Chondrocyte (in vitro differentiated cells): ENCODE results near the gene TMEM45A. TPM values are rescaled to one million over a fixed set of nuclear protein-coding genes. Genes with fewer than 3 reads are reported as not detected.
"Not testable (repeated sequence)": the region's sequence is repeated elsewhere in the genome, so short reads cannot be mapped to it uniquely, and the experiment has no call there.

Source experiments
- DNase-seq: peaks from one replicate; pipeline ENCODE4 v3.0.0; 2021; ENCODE audit warnings: mixed read lengths, low spot score
- H3K27ac Mint-ChIP-seq: one replicate; pipeline ENCODE4 v1.8.0; 2021; ENCODE audit warnings: mild to moderate bottlenecking, moderate library complexity, mixed read lengths; ENCODE audit not compliant: unreplicated experiment
- H3K27me3 Mint-ChIP-seq: 2 replicates; pipeline ENCODE4 v1.8.0; 2021; ENCODE audit warnings: low read depth, mixed read lengths
- H3K36me3 Mint-ChIP-seq: 2 replicates; pipeline ENCODE4 v1.8.0; 2021; ENCODE audit warnings: low read depth, mixed read lengths
- H3K4me1 Mint-ChIP-seq: 2 replicates; pipeline ENCODE4 v1.8.0; 2021; ENCODE audit warnings: low read depth, mild to moderate bottlenecking, mixed read lengths
- H3K4me3 Mint-ChIP-seq: one replicate; pipeline ENCODE4 v1.8.0; 2021; ENCODE audit warnings: mild to moderate bottlenecking, moderate library complexity, mixed read lengths; ENCODE audit not compliant: unreplicated experiment
- H3K9me3 Mint-ChIP-seq: 2 replicates; pipeline ENCODE4 v1.8.0; 2021; ENCODE audit warnings: low read depth, mixed read lengths
- total RNA-seq: library from RNA; stranded (reverse); gene quantifications from 3 replicates; pipeline ENCODE4 v1.2.1, GENCODE V29; 2021
- TF ChIP-seq, protein P1 (sequence below): fragments of 200-600 bp; sonication (generic); IDR thresholded peaks from 2 replicates; pipeline ENCODE4 v1.5.0; 2021; ENCODE audit warnings: antibody characterized with exemption, mild to moderate bottlenecking, moderate library complexity

Gene TMEM45A
- total RNA-seq, 1 donor from 2014 or later: 69.1 TPM

DNA sequence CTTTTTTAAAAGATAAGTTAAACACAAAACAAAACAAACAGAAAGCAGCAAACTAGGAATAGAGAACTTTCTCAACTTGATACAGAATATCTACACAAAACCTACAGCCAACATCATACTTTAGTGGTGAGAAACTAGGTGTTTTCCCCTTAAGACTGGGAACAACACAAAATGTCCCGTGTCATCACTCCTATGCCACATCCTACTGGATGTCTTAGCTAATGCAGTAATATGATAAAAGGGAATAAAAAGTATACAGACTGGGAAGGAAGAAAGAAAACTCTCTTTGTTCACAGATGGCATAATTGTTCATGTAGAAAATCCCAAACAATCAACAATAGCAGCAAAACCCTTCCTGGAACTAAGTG, 45.9 kb downstream of the TMEM45A start:
- peaks cover 10% of the 10 kb centered on the region for H3K36me3 Mint-ChIP-seq
- TF ChIP-seq, protein P1, sequence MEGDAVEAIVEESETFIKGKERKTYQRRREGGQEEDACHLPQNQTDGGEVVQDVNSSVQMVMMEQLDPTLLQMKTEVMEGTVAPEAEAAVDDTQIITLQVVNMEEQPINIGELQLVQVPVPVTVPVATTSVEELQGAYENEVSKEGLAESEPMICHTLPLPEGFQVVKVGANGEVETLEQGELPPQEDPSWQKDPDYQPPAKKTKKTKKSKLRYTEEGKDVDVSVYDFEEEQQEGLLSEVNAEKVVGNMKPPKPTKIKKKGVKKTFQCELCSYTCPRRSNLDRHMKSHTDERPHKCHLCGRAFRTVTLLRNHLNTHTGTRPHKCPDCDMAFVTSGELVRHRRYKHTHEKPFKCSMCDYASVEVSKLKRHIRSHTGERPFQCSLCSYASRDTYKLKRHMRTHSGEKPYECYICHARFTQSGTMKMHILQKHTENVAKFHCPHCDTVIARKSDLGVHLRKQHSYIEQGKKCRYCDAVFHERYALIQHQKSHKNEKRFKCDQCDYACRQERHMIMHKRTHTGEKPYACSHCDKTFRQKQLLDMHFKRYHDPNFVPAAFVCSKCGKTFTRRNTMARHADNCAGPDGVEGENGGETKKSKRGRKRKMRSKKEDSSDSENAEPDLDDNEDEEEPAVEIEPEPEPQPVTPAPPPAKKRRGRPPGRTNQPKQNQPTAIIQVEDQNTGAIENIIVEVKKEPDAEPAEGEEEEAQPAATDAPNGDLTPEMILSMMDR: no peak
- no peak for DNase-seq
- no peaks in the 10 kb centered on the region for H3K27me3 Mint-ChIP-seq
- no peak overlapping the region for H3K4me3 Mint-ChIP-seq
- H3K9me3 Mint-ChIP-seq: peaks cover 22% of the 10 kb centered on the region
- H3K27ac Mint-ChIP-seq: no peak overlapping the region
- H3K4me1 Mint-ChIP-seq: peaks cover 2% of the 10 kb centered on the region

DNA sequence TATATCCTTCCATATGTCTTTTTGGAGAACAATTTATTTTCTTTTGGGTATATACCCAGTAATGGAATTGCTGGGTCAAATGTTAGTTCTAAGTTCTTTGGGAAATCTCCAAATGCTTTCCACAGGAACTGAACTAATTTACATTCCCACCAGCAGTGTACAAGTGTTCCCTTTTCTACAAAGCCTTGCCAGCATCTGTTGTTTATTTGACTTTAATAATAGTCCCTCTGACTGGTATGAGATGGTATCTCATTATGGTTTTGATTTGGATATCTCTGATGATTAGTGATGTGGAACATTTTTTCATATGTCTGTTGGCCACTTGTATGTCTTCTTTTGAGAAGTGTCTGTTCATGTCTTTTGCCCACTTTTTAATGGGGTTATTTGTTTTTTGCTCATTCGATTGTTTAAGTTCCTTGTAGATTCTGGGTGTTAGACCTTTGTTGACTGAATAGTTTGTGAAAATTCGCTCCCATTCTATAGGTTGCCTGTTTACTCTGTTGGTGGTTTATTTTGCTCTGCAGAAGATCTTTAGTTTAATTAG, 48.4 kb downstream of the TMEM45A start:
- H3K4me3 Mint-ChIP-seq: no peak overlapping the region
- H3K9me3 Mint-ChIP-seq: peaks cover 24% of the 10 kb centered on the region
- H3K27me3 Mint-ChIP-seq: no peaks in the 10 kb centered on the region
- no peak overlapping the region for H3K27ac Mint-ChIP-seq
- no peak for DNase-seq
- H3K36me3 Mint-ChIP-seq: peaks cover 11% of the 10 kb centered on the region
- H3K4me1 Mint-ChIP-seq: peaks cover 2% of the 10 kb centered on the region
- TF ChIP-seq, protein P1: no peak

DNA sequence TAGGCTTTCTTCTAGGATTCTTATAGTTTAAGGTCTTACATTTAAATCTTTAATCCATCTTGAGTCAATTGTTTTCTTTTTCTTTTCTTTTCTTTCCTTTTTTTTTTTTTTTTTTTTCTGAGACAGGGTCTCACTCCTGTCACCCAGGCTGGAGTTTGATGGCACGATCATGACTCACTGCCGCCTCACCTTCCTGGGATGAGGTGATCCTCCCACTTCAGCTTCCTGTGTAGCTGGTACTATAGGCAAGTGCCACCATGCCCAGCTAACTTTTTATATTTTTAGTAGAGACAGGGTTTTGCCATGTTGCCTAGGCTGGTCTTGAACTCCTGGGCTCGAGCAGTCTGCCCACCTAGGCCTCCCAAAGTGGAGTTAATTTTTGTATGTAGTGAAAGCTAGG, 49.0 kb downstream of the TMEM45A start:
- H3K27ac Mint-ChIP-seq, H3K27me3 Mint-ChIP-seq, H3K4me3 Mint-ChIP-seq, DNase-seq, H3K4me1 Mint-ChIP-seq: not testable (repeated sequence)
- H3K9me3 Mint-ChIP-seq: peaks cover 27% of the 10 kb centered on the region
- H3K36me3 Mint-ChIP-seq: peaks cover 11% of the 10 kb centered on the region

DNA sequence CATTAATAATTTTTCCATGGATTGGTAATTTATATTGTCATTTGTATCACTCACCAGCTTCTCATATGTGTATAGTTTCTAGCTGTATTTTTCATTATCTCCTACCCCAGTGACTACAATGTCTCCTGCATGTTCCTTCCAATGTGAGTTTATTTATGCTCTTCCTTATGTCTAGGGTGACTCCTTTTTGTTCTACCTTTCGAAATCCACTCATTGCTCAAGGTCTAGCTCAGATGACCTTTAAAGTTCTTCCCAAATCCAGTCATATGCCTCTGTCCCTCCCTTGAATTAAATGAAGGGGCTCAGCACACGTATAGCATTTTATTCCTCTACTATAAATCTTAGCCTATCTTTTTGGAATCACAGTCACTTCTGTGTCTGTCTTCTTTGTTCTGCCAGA, 53.0 kb downstream of the TMEM45A start:
- Mint-ChIP-seq H3K4me3 (no peak overlapping the region), H3K27ac (no peak overlapping the region), H3K36me3 (peaks cover 12% of the 10 kb centered on the region), H3K4me1 (peaks cover 2% of the 10 kb centered on the region), H3K9me3 (peaks cover 18% of the 10 kb centered on the region), H3K27me3 (no peaks in the 10 kb centered on the region)
- no peak for DNase-seq
- TF ChIP-seq, protein P1: no peak

DNA sequence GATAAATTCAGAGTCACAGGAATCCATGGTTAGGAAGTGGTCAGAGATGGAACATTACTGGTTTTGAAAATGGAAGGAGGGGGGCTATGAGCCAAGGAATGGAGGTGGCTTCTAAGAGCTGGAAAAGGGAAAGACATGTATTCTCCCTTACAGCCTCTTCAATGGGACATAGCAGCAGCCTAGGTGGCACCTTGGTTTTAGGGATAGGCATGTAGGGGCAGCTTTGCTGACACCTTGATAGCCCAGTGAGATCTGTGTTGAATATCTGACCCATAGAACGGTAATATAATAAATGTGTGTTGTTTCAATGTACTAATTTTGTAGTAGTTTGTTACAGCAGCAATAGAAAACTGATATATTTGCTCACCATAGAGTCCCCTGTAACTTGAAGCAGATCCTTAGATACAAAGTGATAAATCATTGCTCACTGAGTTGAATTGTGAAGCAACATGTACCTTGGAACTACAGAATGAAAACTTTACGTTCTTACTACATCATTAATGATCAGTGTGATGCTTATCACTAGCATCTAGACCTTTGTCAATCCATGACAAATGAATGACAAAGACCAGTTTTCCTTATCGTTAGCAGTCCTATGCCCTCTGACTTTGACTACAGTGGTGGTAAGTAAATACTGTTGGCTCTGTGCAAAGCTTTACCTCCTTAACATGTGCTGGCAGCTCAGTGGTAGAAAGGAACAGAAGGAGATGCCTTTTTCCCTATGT, 53.8 kb downstream of the TMEM45A start:
- H3K4me3 Mint-ChIP-seq: no peak overlapping the region
- peaks cover 4% of the 10 kb centered on the region for H3K4me1 Mint-ChIP-seq
- no peaks in the 10 kb centered on the region for H3K27me3 Mint-ChIP-seq
- peaks cover 13% of the 10 kb centered on the region for H3K9me3 Mint-ChIP-seq
- no peak overlapping the region for H3K27ac Mint-ChIP-seq
- no peak for DNase-seq
- TF ChIP-seq, protein P1: no peak
- H3K36me3 Mint-ChIP-seq: peaks cover 11% of the 10 kb centered on the region

DNA sequence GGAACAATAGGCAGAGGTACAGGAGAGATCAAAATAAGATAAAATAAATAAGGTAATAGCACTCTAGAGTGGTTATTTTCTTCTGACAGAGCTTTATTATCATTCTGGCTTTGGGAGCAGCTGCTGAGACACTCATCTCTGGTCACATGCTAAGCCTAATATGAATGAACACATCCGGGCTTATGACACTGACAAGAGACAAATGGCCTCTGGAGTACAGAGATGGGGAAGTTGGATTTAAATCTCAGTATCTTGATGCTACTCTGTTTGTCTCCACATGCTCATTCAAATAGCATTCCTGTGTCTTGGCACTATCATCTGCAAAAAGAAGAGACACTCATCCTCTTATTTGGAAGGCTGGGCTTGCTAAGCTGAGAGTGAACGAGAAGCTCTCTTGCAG, 55.6 kb downstream of the TMEM45A start:
- H3K27ac Mint-ChIP-seq: no peak overlapping the region
- H3K9me3 Mint-ChIP-seq: peaks cover 5% of the 10 kb centered on the region
- DNase-seq: no peak
- no peaks in the 10 kb centered on the region for H3K27me3 Mint-ChIP-seq
- H3K4me1 Mint-ChIP-seq: peaks cover 4% of the 10 kb centered on the region
- TF ChIP-seq, protein P1: no peak
- H3K4me3 Mint-ChIP-seq: no peak overlapping the region
- peaks cover 11% of the 10 kb centered on the region for H3K36me3 Mint-ChIP-seq
